ENCODE results near the gene DZIP1L. TPM values are rescaled to one million over a fixed set of nuclear protein-coding genes. Genes with fewer than 3 reads are reported as not detected.
"Not testable (repeated sequence)": the region's sequence is repeated elsewhere in the genome, so short reads cannot be mapped to it uniquely, and the experiment has no call there.

The DZIP1L gene
- total RNA-seq, 2 experiments from 2014 or later = not detected

- H3K27me3 Mint-ChIP-seq = peaks cover 5% of the 10 kb centered on the region
- POLR2A ChIA-PET = no interaction called here
- no peaks in the 10 kb centered on the region for H3K9me3 Mint-ChIP-seq
- H3K4me1 Mint-ChIP-seq (ENCODE audit: low read depth) = no peaks in the 10 kb centered on the region
- H3K27ac Mint-ChIP-seq = no peak overlapping the region
- intact Hi-C loops (cut with micrococcal nuclease) = no loop called here
- no peaks in the 10 kb centered on the region for H3K36me3 Mint-ChIP-seq
- CTCF ChIA-PET = no interaction called here
- DNase-seq = no peak
- no peak overlapping the region for H3K4me3 Mint-ChIP-seq
These were observed 9.8 kb downstream of the DZIP1L start for GRCh38 chr3:138105598-138105997.

GRCh38 chr3:138103466-138103865, 11.9 kb downstream of the DZIP1L start:
- intact Hi-C loops (cut with micrococcal nuclease) = no loop called here
- no peak overlapping the region for H3K27ac Mint-ChIP-seq
- ChIA-PET POLR2A (no interaction called here), CTCF (interaction anchor here (1.3 kb wide), 1 partner anchor 15 kb away, joined by 3 read pairs; no protein-coding TSS in a partner anchor)
- no peaks in the 10 kb centered on the region for H3K27me3 Mint-ChIP-seq
- no peak overlapping the region for H3K4me3 Mint-ChIP-seq
- H3K4me1 Mint-ChIP-seq (ENCODE audit: low read depth) = no peaks in the 10 kb centered on the region
- no peak for DNase-seq
- H3K36me3 Mint-ChIP-seq = no peaks in the 10 kb centered on the region
- no peaks in the 10 kb centered on the region for H3K9me3 Mint-ChIP-seq

- H3K27me3 Mint-ChIP-seq; H3K4me3 Mint-ChIP-seq; H3K27ac Mint-ChIP-seq; H3K36me3 Mint-ChIP-seq; POLR2A ChIA-PET; H3K4me1 Mint-ChIP-seq (ENCODE audit: low read depth); H3K9me3 Mint-ChIP-seq; intact Hi-C loops (cut with micrococcal nuclease); DNase-seq: not testable (repeated sequence)
- CTCF ChIA-PET = interaction anchor here (0.7 to 1.2 kb wide), 3 partner anchors 14 to 31 kb away, joined by 3 read pairs; no protein-coding TSS in a partner anchor
These were observed 14.0 kb downstream of the DZIP1L start for GRCh38 chr3:138101351-138101940.

GRCh38 chr3:138099417-138099816, 16.0 kb downstream of the DZIP1L start:
- DNase-seq = no peak
- Mint-ChIP-seq H3K36me3 (no peaks in the 10 kb centered on the region), H3K4me3 (no peak overlapping the region), H3K9me3 (no peaks in the 10 kb centered on the region), H3K27ac (no peak overlapping the region), H3K4me1 (ENCODE audit: low read depth) (no peaks in the 10 kb centered on the region), H3K27me3 (peaks cover 2% of the 10 kb centered on the region)
- CTCF ChIA-PET = no interaction called here
- intact Hi-C loops (cut with micrococcal nuclease) = no loop called here
- POLR2A ChIA-PET = no interaction called here

- H3K27ac Mint-ChIP-seq = no peak overlapping the region
- intact Hi-C loops (cut with micrococcal nuclease) = loop anchor here (1.0 kb wide), 1 partner anchor 9 kb away; no protein-coding TSS in a partner anchor
- H3K36me3 Mint-ChIP-seq = no peaks in the 10 kb centered on the region
- CTCF ChIA-PET = interaction anchor here (0.8 to 1.1 kb wide), 2 partner anchors 11 to 21 kb away, joined by 3 read pairs; no protein-coding TSS in a partner anchor
- H3K9me3 Mint-ChIP-seq = peaks cover 2% of the 10 kb centered on the region
- H3K4me3 Mint-ChIP-seq = no peak overlapping the region
- H3K27me3 Mint-ChIP-seq = peaks cover 4% of the 10 kb centered on the region
- H3K4me1 Mint-ChIP-seq (ENCODE audit: low read depth) = no peaks in the 10 kb centered on the region
- no peak for DNase-seq
- POLR2A ChIA-PET = no interaction called here
These were observed 17.9 kb downstream of the DZIP1L start for GRCh38 chr3:138097192-138098172.

- Mint-ChIP-seq H3K4me1 (ENCODE audit: low read depth) (no peaks in the 10 kb centered on the region), H3K27ac (no peak overlapping the region), H3K4me3 (no peak overlapping the region), H3K9me3 (peaks cover 2% of the 10 kb centered on the region), H3K27me3 (peaks cover 7% of the 10 kb centered on the region), H3K36me3 (no peaks in the 10 kb centered on the region)
- ChIA-PET POLR2A (no interaction called here), CTCF (interaction anchor here (1.3 to 1.6 kb wide), 3 partner anchors 10 to 27 kb away, joined by 3 to 7 read pairs (median 4); no protein-coding TSS in a partner anchor)
- intact Hi-C loops (cut with micrococcal nuclease) = no loop called here
- no peak for DNase-seq
These were observed 21.7 kb downstream of the DZIP1L start for GRCh38 chr3:138093721-138094120.

- intact Hi-C loops (cut with micrococcal nuclease) = no loop called here
- Mint-ChIP-seq H3K27me3 (peaks cover 10% of the 10 kb centered on the region), H3K27ac (no peak overlapping the region), H3K4me3 (no peak overlapping the region), H3K36me3 (no peaks in the 10 kb centered on the region), H3K9me3 (peaks cover 2% of the 10 kb centered on the region), H3K4me1 (ENCODE audit: low read depth) (no peaks in the 10 kb centered on the region)
- CTCF ChIA-PET = interaction anchor here (0.9 kb wide), 1 partner anchor 23 kb away, joined by 3 read pairs; no protein-coding TSS in a partner anchor
- DNase-seq = no peak
- POLR2A ChIA-PET = no interaction called here
These were observed 23.4 kb downstream of the DZIP1L start for GRCh38 chr3:138092023-138092422.

- peaks cover 8% of the 10 kb centered on the region for H3K27me3 Mint-ChIP-seq
- no peaks in the 10 kb centered on the region for H3K36me3 Mint-ChIP-seq
- ChIA-PET CTCF (interaction anchor here (0.8 kb wide), 1 partner anchor 30 kb away, joined by 3 read pairs; no protein-coding TSS in a partner anchor), POLR2A (no interaction called here)
- H3K4me3 Mint-ChIP-seq = no peak overlapping the region
- no peak for DNase-seq
- H3K27ac Mint-ChIP-seq = no peak overlapping the region
- peaks cover 2% of the 10 kb centered on the region for H3K9me3 Mint-ChIP-seq
- no peaks in the 10 kb centered on the region for H3K4me1 Mint-ChIP-seq (ENCODE audit: low read depth)
- intact Hi-C loops (cut with micrococcal nuclease) = no loop called here
These were observed 26.3 kb downstream of the DZIP1L start for GRCh38 chr3:138089091-138089490.

GRCh38 chr3:138085745-138086144, 29.7 kb downstream of the DZIP1L start:
- intact Hi-C loops (cut with micrococcal nuclease); H3K36me3 Mint-ChIP-seq; H3K27ac Mint-ChIP-seq; H3K27me3 Mint-ChIP-seq; DNase-seq; H3K9me3 Mint-ChIP-seq; CTCF ChIA-PET; H3K4me3 Mint-ChIP-seq; POLR2A ChIA-PET: not testable (repeated sequence)
- peaks cover 24% of the 10 kb centered on the region for H3K4me1 Mint-ChIP-seq (ENCODE audit: low read depth)

GRCh38 chr3:138084196-138084595, 31.2 kb downstream of the DZIP1L start:
- CTCF ChIA-PET = interaction anchor here (1.7 to 2.3 kb wide), 2 partner anchors 10 to 18 kb away, joined by 3 to 8 read pairs; no protein-coding TSS in a partner anchor
- POLR2A ChIA-PET = interaction anchor here (2.4 kb wide), 1 partner anchor 18 kb away, joined by 11 read pairs; no protein-coding TSS in a partner anchor
- Mint-ChIP-seq H3K27me3 (peaks cover 3% of the 10 kb centered on the region), H3K4me1 (ENCODE audit: low read depth) (peaks cover 24% of the 10 kb centered on the region), H3K27ac (no peak overlapping the region), H3K4me3 (no peak overlapping the region), H3K9me3 (no peaks in the 10 kb centered on the region), H3K36me3 (no peaks in the 10 kb centered on the region)
- DNase-seq = no peak
- intact Hi-C loops (cut with micrococcal nuclease) = loop anchor here (5.0 kb wide), 1 partner anchor 33 kb away; the partner anchor contains the start of gene DZIP1L

- no peak for DNase-seq
- Mint-ChIP-seq H3K36me3 (no peaks in the 10 kb centered on the region), H3K27ac (no peak overlapping the region), H3K4me1 (ENCODE audit: low read depth) (peaks cover 28% of the 10 kb centered on the region), H3K4me3 (no peak overlapping the region), H3K27me3 (no peaks in the 10 kb centered on the region), H3K9me3 (no peaks in the 10 kb centered on the region)
- CTCF ChIA-PET = interaction anchor here (0.9 to 2.3 kb wide), 7 partner anchors 10 to 35 kb away, joined by 3 to 8 read pairs (median 3); no protein-coding TSS in a partner anchor
- intact Hi-C loops (cut with micrococcal nuclease) = loop anchor here (5.0 kb wide), 1 partner anchor 34 kb away; the partner anchor contains the start of gene DZIP1L
- POLR2A ChIA-PET = interaction anchor here (0.7 to 2.4 kb wide), 2 partner anchors 9 to 16 kb away, joined by 3 to 11 read pairs; no protein-coding TSS in a partner anchor
These were observed 32.4 kb downstream of the DZIP1L start for GRCh38 chr3:138082992-138083386.
